HFFc6 (cell line): Measurements from ENCODE around the gene C1orf159. TPM values are rescaled to one million over a fixed set of nuclear protein-coding genes. Genes with fewer than 3 reads are reported as not detected.
A peak's percentile ranks its signal among the peaks of the same experiment; 100 is the strongest.

ENCODE experiments used
- DNase-seq: peaks from one replicate; pipeline ENCODE4 v3.0.0-alpha.2; 2018
- H3K27ac Mint-ChIP-seq: 2 replicates; pipeline ENCODE4 v1.8.0; 2020; ENCODE audit warnings: mild to moderate bottlenecking, mixed read lengths
- H3K27me3 Mint-ChIP-seq: 2 replicates; pipeline ENCODE4 v1.8.0; 2021; ENCODE audit warnings: mild to moderate bottlenecking, moderate library complexity, mixed read lengths; ENCODE audit not compliant: insufficient read depth
- H3K36me3 Mint-ChIP-seq: 2 replicates; pipeline ENCODE4 v1.8.0; 2021; ENCODE audit warnings: low read depth, mixed read lengths
- H3K4me1 Mint-ChIP-seq: 2 replicates; pipeline ENCODE4 v1.8.0; 2020; ENCODE audit warnings: low read depth, mixed read lengths
- H3K4me3 Mint-ChIP-seq: 2 replicates; pipeline ENCODE4 v1.8.0; 2020; ENCODE audit warnings: mild to moderate bottlenecking, moderate library complexity, mixed read lengths
- H3K9me3 Mint-ChIP-seq: 2 replicates; pipeline ENCODE4 v1.8.0; 2020; ENCODE audit warnings: mild to moderate bottlenecking, mixed read lengths
- CTCF ChIP-seq: fragments of 200-600 bp; sonication (generic); IDR thresholded peaks from 2 replicates; pipeline ENCODE4 v1.5.0; 2021; ENCODE audit warnings: antibody characterized with exemption, mild to moderate bottlenecking
- total RNA-seq, 6 experiments: library from RNA; stranded (reverse); fragmentation: NEBNext Ultra II Directional; extraction: Animal tissue kit (Norgen Biotek cat#: 25700); gene quantifications; 2 replicates in 1 of 6; 3 replicates in 5 of 6; pipeline ENCODE4 v1.2.3, GENCODE V29; 2021

The C1orf159 gene
- total RNA-seq, 6 experiments from 2014 or later, result 8.7 to 10.3 (median 9.6) TPM

GRCh38 chr1:1061682-1062345, 54.1 kb downstream of the C1orf159 start:
- Mint-ChIP-seq H3K27me3 (peaks cover 8% of the 10 kb centered on the region), H3K4me3 (no peak overlapping the region), H3K27ac (no peak overlapping the region), H3K4me1 (peaks cover 9% of the 10 kb centered on the region; the same call in 1 of the 2 replicates), H3K36me3 (no peaks in the 10 kb centered on the region), H3K9me3 (no peaks in the 10 kb centered on the region)
- no peak for TF ChIP-seq CTCF
- DNase-seq, result no peak

GRCh38 chr1:1060281-1061000, 55.4 kb downstream of the C1orf159 start:
- H3K9me3 Mint-ChIP-seq, result no peaks in the 10 kb centered on the region
- DNase-seq, result no peak
- TF ChIP-seq CTCF, result no peak
- H3K36me3 Mint-ChIP-seq, result peaks cover 2% of the 10 kb centered on the region
- H3K4me3 Mint-ChIP-seq, result peak overlapping the region; percentile 42; the same call in 1 of the 2 replicates
- H3K4me1 Mint-ChIP-seq, result peaks cover 9% of the 10 kb centered on the region; the same call in 1 of the 2 replicates
- H3K27ac Mint-ChIP-seq, result no peak overlapping the region
- peaks cover 13% of the 10 kb centered on the region for H3K27me3 Mint-ChIP-seq

DNA sequence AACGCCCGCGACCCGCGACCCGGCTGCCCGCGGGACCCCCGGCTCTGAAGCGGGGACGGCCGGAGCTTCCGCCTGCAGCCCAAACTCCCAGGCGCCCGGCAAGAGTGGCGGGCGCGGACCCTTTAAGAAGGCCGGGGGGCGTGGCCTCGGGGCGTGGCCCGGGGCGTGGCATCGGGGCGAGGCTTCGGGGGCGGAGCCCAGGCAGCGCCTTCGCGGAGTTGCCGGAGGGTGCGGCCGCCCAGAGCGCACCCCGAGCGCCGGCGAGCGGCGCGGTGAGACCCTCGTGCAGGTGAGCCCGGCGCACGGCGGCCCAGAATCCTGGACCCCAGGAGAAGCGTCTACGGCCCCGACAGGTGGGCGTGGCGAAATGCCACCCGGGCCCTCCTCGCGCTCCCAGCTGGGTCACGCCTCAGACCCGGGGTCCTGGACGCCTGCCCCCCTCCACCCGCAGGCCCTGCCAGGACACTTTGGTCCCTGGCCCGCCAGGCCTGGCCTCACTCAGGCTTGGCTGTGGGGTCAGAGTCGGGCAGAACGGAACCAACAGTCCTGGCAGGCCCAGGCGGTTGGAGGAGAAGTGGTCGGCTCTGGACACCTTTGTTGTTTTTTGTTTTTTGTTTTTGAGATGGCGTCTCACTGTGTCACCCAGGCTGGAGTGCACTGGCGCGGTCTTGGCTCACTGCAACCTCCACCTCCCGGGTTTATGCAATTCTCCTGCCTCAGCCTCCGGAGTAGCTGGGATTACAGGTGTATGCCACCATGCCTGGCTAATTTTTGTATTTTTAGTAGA, 56.2 kb downstream of the C1orf159 start:
- H3K27me3 Mint-ChIP-seq, result peaks cover 13% of the 10 kb centered on the region
- peaks cover 9% of the 10 kb centered on the region; the same call in 1 of the 2 replicates for H3K4me1 Mint-ChIP-seq
- peak; percentile 51 for DNase-seq

DNA sequence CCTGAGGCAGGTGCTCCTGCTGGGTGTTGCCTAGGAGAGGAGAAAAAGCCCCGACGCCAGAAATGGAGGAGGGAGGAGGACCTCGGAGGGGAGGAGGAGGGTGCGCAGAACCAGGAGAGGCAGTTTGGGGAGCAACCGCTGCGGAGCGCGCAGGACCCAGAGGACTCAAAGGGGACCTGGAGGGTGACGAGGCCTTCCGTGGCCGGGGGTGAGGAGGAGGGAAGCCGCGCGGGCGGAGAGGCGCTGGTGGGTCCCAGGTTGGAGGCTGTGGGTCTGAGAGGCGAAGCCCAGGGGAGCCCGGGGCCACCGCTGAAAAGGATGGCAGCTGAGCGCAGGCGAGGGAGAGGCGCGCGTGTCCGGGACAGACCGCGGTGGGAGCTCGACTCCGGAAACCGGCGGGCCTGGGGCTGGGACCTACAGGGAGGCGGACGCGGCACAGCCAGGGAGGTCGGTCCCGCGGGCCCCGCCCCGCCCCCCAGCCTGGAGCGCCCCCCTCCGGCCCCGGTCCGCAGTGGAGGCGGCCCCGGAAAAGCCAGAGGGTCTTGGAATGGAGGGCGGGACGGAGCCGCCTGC, 56.9 kb downstream of the C1orf159 start:
- peaks cover 13% of the 10 kb centered on the region for H3K27me3 Mint-ChIP-seq
- H3K4me3 Mint-ChIP-seq, result peak overlapping the region; percentile 84
- DNase-seq, result no peak

More for the DNA sequence above, 56.2 kb downstream of the C1orf159 start:
- peak; percentile 25 for TF ChIP-seq CTCF
- Mint-ChIP-seq H3K27ac (no peak overlapping the region), H3K9me3 (no peaks in the 10 kb centered on the region), H3K4me3 (peak overlapping the region; percentile 42; the same call in 1 of the 2 replicates), H3K36me3 (peaks cover 7% of the 10 kb centered on the region)

More for the DNA sequence above, 56.9 kb downstream of the C1orf159 start:
- peak overlapping the region; percentile 11; the same call in 1 of the 2 replicates for H3K27ac Mint-ChIP-seq
- TF ChIP-seq CTCF, result peak; percentile 80
- H3K9me3 Mint-ChIP-seq, result no peaks in the 10 kb centered on the region
- peaks cover 7% of the 10 kb centered on the region for H3K36me3 Mint-ChIP-seq
- peaks cover 9% of the 10 kb centered on the region; the same call in 1 of the 2 replicates for H3K4me1 Mint-ChIP-seq
